Kidney (tissue), 14 donors: ENCODE measurements around the gene PIERCE2. TPM values are rescaled to one million over a fixed set of nuclear protein-coding genes. Genes with fewer than 3 reads are reported as not detected.

Experiments
- DNase-seq, 5 donors: peaks; one replicate each; pipeline ENCODE4 v3.0.0-alpha.2; 2013 to 2020
- FAIRE-seq: peaks from 2 replicates; lab custom pipeline; 2012; peaks lifted over from hg19 to GRCh38; lab: Jason Lieb, UNC
- H3K27ac ChIP-seq, 2 donors: one replicate each; pipeline ENCODE4 v1.7.0; 2013; ENCODE audit warnings: low read depth in 2 of 2, low read length in 2 of 2, inconsistent platforms in 1 of 2
- H3K27me3 ChIP-seq: one replicate; pipeline ENCODE4 v1.7.1; 2013; ENCODE audit warnings: low read length, inconsistent platforms; ENCODE audit not compliant: control insufficient read depth, insufficient read depth
- H3K36me3 ChIP-seq, 3 donors: one replicate each; pipeline versions ENCODE4 v1.7.0 to v1.7.1; 2013; ENCODE audit warnings: low read length in 3 of 3, control low read depth in 1 of 3, inconsistent platforms in 1 of 3; ENCODE audit not compliant: insufficient read depth in 3 of 3, control insufficient read depth in 2 of 3
- H3K4me1 ChIP-seq, 3 donors: one replicate each; pipeline versions ENCODE4 v1.7.0 to v1.7.1; 2013; ENCODE audit warnings: low read length in 3 of 3, inconsistent platforms in 1 of 3, low read depth in 1 of 3; ENCODE audit not compliant: control insufficient read depth in 2 of 3, insufficient read depth in 2 of 3
- H3K4me3 ChIP-seq, 3 donors: one replicate each; pipeline versions ENCODE4 v1.7.0 to v1.8.1; 2013; ENCODE audit warnings: low read length in 3 of 3, control low read depth in 1 of 3, inconsistent platforms in 1 of 3
- H3K9ac ChIP-seq, 3 donors: one replicate each; pipeline versions ENCODE4 v1.7.0 to v1.7.1; 2013; ENCODE audit warnings: low read length in 3 of 3, control low read depth in 1 of 3, inconsistent platforms in 1 of 3
- H3K9me3 ChIP-seq, 3 donors: one replicate each; pipeline versions ENCODE4 v1.7.0 to v1.7.1; 2013; ENCODE audit warnings: low read length in 3 of 3, control low read depth in 1 of 3, inconsistent platforms in 1 of 3; ENCODE audit not compliant: control insufficient read depth in 2 of 3, insufficient read depth in 1 of 3
- intact Hi-C: fragments of 100-400 bp; cut with DNase I; formaldehyde crosslinking; loops from one replicate; pipeline ENCODE4 v1.11.1; 2022
- microRNA-seq: library from miRNA; unstranded; fragments of <30 nt; microRNA quantifications from one replicate; pipeline ENCODE4 v1.2.0, GENCODE V29; 2020
- polyA plus RNA-seq: library from polyadenylated mRNA; stranded (reverse); fragments of 350-450 nt; fragmentation: Illumina TruSeq; extraction: RNeasy Lipid Tissue Mini Kit (QIAGEN cat#74804); gene quantifications from one replicate; pipeline ENCODE4 v1.2.3, GENCODE V29; 2014; ENCODE audit warnings: low read depth, low replicate concordance; ENCODE audit not compliant: insufficient read depth
- total RNA-seq: library from RNA; stranded (reverse); fragmentation: NEBNext Ultra II Directional; extraction: Animal tissue kit (Norgen Biotek cat#: 25700); gene quantifications from one replicate; pipeline ENCODE4 v1.2.1, GENCODE V29; 2021
- TF ChIP-seq, protein P1 (sequence below): IDR thresholded peaks from 3 replicates; pipeline ENCODE4 v1.5.1; 2012; ENCODE audit warnings: mild to moderate bottlenecking, moderate library complexity, borderline replicate concordance; ENCODE audit not compliant: insufficient read depth; ENCODE audit errors: extremely low read depth
- donor health status: control.
- donor health status: control.
- donor health status: control.
- donor health status: control.
- donor health status: control.
- donor health status: DM: yes; HTN: yes; CAD: no.
- donor health status: Normal renal cell carcinoma (clear cell type).

The PIERCE2 gene
- total and polyA plus RNA-seq, 2 donors from 2014 or later = 2.7 to 9.6 TPM

DNA sequence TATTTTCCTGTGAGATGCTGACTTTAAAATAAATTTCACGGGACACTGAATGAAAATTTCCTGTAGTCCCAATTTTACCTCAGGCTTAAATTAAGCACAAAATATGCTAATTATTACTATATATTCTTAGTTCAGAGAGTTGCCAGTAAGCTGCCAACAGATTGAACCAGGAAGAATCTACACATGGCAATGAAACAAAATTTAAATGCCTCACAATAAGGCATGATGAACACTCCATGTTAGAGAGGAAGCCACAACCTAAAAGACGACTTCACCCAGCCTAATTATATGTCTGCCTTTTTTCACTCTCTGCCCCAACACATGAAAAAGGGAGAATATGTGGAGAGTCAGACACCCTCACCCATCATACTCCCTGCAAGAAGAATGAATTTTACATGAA lies 60.0 kb downstream of the PIERCE2 start:
- FAIRE-seq (no peak), DNase-seq (no peak)
- Histone ChIP-seq H3K36me3 (no peaks in the 10 kb centered on the region), H3K27me3 (no peaks in the 10 kb centered on the region), H3K9ac (no peak overlapping the region), H3K4me3 (no peak overlapping the region), H3K9me3 (no peaks in the 10 kb centered on the region), H3K4me1 (no peaks in the 10 kb centered on the region), H3K27ac (no peak overlapping the region)
- intact Hi-C loops = no loop called here
- TF ChIP-seq, protein P1, sequence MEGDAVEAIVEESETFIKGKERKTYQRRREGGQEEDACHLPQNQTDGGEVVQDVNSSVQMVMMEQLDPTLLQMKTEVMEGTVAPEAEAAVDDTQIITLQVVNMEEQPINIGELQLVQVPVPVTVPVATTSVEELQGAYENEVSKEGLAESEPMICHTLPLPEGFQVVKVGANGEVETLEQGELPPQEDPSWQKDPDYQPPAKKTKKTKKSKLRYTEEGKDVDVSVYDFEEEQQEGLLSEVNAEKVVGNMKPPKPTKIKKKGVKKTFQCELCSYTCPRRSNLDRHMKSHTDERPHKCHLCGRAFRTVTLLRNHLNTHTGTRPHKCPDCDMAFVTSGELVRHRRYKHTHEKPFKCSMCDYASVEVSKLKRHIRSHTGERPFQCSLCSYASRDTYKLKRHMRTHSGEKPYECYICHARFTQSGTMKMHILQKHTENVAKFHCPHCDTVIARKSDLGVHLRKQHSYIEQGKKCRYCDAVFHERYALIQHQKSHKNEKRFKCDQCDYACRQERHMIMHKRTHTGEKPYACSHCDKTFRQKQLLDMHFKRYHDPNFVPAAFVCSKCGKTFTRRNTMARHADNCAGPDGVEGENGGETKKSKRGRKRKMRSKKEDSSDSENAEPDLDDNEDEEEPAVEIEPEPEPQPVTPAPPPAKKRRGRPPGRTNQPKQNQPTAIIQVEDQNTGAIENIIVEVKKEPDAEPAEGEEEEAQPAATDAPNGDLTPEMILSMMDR = no peak

Small RNA genes lying within 50 kb of the gene (microRNA-seq; reads per million reads assigned to microRNA genes)
- gene MIR628 = 79.8 reads per million, percentile 49 among the genes with 10 or more reads in this experiment

Other genes with a start within 250 kb of the PIERCE2 start
- gene RSL24D1, start 211.6 kb upstream of the PIERCE2 start, total RNA-seq = 60.4 TPM
- gene RSL24D1, start 211.6 kb upstream of the PIERCE2 start, polyA plus RNA-seq = 52.7 TPM
- gene RAB27A, start 118.7 kb upstream of the PIERCE2 start, total RNA-seq = 45.8 TPM
- 10.1 TPM for gene RAB27A, start 118.7 kb upstream of the PIERCE2 start, polyA plus RNA-seq
- gene PIGBOS1, start 89.4 kb upstream of the PIERCE2 start, total RNA-seq = 15.9 TPM
- 21.0 TPM for gene PIGBOS1, start 89.4 kb upstream of the PIERCE2 start, polyA plus RNA-seq
- 17.6 TPM for gene PIGB, start 89.3 kb upstream of the PIERCE2 start, total RNA-seq
- gene PIGB, start 89.3 kb upstream of the PIERCE2 start, polyA plus RNA-seq = 17.4 TPM
- 93.8 TPM for gene CCPG1, start 136 bp upstream of the PIERCE2 start, total RNA-seq
- gene CCPG1, start 136 bp upstream of the PIERCE2 start, polyA plus RNA-seq = 44.4 TPM
- gene DNAAF4, start 99.7 kb downstream of the PIERCE2 start, total RNA-seq = 4.6 TPM
- 6.7 TPM for gene DNAAF4, start 99.7 kb downstream of the PIERCE2 start, polyA plus RNA-seq
- 3.7 TPM for gene PYGO1, start 179.8 kb downstream of the PIERCE2 start, total RNA-seq
- 0.49 TPM for gene PYGO1, start 179.8 kb downstream of the PIERCE2 start, polyA plus RNA-seq